Measurements from ENCODE around the gene SCARB1.
A peak's percentile ranks its signal among the peaks of the same experiment; 100 is the strongest.

Gene SCARB1

GRCh38 chr12:124841558-124841945 is 22.1 kb downstream of the SCARB1 start:
- no peak for DNase-seq

DNA sequence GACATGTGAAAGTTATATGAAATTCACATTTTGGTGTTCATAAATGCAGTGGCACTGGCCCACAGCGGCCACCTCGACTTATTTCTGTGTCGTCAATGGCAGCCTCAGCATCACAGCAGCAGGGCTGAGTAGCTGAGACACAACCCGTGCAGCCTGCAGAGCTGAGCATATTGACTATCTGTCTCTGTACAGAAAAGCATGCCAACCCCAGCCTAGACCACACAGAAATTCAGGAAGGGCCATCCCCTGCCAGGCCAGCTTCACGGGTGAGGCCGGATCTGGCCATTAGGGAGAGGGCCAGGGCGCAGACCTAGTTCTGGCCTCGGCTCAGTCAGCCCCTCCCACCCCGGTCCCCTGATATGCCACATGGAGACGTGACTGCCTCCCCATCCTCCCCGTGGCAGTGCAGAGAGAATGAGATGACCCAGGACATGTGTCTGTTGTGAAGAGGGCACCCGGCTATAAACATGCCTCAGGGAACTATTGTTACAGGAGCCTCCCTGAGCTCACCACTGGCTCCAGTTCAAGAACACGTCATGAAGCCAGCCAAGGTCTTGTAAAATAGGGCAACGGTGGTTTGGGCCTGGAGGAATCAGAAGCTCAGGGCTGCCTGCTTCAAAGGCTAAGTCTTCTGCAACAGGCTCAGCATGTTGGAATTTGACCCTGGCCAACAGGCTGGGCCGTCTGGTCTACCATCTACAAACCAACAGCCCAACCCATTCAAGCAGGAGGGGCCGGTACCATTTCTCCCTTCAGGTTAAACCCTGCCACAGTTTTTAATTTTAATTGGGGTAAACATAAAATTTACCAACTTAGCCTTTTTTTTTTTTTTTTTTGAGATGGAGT is 25.5 kb downstream of the SCARB1 start:
- no peak for DNase-seq

DNA sequence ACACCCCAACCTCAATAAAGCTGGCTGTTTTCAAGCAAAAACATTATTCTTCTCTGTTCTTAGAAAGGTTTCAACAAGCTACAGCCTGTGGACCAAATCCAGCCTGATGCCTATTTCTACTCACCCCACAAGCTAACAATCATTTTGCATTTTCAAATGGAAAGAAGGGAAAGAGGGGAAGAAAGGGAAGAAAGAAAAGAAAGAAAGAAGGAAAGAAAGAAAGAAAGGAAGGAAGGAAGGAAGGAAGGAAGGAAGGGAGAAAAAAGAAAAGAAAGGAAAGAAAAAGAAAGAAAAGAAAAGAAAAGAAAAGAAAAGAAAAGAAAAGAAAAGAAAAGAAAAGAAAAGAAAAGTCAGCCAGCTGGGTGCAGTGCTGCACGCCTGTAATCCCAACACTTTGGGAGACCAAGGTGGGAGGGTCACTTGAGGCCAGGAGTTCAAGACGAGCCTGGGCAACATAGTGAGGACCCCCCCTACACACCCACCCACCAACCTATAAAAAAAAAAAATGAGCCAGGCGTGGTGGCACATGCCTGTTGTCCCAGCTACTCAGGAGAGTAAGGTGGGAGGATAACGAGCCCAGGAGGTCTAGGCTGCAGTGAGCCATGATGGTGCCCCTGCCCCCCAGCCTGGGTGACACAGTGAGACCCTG is 26.3 kb downstream of the SCARB1 start:
- no peak for DNase-seq

GRCh38 chr12:124836759-124837158 is 26.9 kb downstream of the SCARB1 start:
- DNase-seq, result no peak

GRCh38 chr12:124835656-124836410 is 27.8 kb downstream of the SCARB1 start:
- DNase-seq, result no peak

DNA sequence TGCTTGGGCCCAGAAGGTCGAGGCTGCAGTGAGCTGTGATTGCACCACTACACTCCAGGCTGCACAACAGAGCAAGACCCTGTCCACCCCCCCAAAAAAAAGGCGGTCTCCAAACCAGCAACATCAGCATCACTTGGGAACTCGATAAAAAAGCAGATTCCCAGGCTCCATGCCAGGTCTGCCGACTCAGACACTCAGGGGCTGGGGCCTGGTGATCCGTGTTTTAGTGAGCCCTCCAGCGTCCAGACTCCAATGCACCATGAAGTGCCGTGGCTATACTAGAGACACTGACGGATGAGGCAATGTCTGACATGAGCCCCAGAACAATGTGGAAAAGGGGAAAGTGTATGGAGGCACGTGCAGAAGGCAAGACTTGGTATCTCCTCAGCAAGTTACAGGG is 28.8 kb downstream of the SCARB1 start:
- DNase-seq, result no peak

DNA sequence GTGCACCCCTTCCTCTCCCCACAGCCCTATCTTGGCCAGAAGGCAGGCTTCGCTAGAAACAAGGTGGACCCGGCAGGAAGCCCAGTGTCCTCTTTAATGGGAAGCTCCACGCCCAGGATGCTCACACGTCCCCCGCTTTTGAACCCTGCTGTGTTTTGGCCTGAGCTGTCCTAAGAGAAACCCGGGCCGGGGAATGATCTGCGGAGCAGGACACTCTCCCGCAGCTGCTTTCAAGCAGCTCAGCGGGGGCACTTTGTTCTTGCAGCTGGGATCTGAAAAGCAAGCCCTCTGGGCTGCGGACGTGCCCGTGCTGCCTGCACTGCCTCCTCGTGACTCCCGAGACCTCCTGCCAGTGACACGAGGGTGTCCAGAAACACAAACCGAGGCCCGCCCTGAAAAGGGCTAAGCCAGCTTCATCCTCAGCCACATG is 30.0 kb downstream of the SCARB1 start:
- no peak for DNase-seq

- no peak for DNase-seq
Observed at GRCh38 chr12:124832856-124833255, 30.8 kb downstream of the SCARB1 start.

DNA sequence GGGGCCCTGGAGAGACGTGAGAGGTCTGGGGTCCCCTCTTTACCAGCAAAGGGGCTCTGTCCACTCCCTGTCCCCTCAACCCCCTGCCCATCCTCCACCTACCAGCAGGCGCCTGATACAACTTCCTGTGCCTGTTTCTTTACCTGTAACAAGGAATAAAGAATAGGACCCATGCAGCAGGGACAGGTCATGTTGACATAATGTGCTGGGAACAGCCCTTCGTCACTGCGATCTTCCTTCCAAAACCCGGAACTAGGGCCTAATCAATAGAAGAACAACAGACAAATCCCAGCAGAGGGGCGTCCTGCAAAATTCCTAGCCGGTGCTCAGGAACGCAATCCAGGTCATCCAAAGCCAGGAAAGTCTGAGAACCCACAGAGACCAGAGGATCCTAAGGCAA is 32.1 kb downstream of the SCARB1 start:
- DNase-seq, result no peak

DNA sequence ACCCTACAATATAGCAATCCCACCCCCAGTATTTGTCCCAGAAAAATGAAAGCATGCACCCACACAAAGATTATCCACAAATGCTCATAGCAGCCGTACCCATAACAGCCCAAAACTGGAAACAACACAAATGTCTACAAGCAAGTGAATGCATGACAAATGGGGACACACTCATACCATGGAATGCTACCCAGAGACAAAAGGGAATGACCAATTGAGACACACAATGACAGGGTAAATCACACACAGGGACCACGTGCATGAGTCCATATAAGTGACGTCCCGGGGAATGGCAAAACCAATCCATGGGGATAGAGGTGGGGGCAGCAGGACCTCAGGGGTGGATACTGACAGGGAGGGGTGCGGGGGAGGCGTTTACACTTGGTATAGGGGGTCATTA is 33.4 kb downstream of the SCARB1 start:
- no peak for DNase-seq

- no peak for DNase-seq
Observed at GRCh38 chr12:124829708-124830304, 33.9 kb downstream of the SCARB1 start.

GRCh38 chr12:124829008-124829707 is 34.5 kb downstream of the SCARB1 start:
- no peak for DNase-seq

- no peak for DNase-seq
Observed at GRCh38 chr12:124828264-124829007, 35.2 kb downstream of the SCARB1 start.

DNA sequence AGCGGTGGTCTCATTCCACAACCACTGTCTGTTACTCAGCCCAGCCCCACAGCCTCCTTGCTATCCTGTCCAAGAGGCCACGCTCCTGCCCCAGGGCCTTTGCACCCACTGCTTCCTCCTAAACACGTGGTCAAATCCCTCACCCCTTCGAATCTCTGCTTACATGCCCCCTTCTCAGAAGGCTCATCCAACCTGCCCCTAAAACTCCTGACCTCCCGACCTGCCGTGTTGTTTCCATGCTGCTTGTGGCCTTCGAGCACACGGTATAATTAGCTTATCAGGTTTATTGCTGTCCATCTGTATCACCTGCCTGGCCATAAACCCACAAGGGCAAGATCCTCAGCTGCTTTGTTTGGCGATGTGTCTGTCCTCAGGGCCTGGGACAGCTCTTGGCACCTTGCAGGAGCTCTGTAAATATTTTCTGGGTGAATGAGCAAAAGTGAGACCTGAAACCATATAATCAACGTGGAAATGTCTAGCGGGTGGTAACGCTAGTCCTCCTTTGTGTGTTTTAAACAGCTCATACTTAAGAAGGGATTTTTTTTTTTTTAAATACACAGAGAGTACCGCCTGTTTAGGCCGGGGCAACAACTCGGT is 36.0 kb downstream of the SCARB1 start:
- peak in 1 of 5 donors; percentile 16 for DNase-seq

DNA sequence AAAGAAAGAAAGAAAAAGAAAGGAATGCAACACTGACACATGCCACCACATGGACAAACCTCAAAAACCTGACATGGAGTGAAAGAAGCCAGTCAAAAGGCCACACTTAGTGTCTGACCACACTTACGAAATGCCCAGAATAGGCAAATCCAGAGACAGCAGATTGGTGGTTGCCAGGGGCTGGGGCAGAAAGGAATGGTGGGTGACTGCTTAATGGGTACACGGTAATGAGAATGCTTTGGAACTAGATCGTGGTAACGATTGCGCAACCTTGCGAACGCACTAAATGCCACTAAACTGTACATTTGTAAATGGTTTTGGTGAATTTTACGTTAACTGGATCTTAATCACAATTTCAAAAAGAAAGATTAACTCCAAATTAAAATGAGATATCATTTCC is 39.5 kb downstream of the SCARB1 start:
- no peak for DNase-seq

GRCh38 chr12:124823272-124823970 is 40.2 kb downstream of the SCARB1 start:
- no peak for DNase-seq

DNA sequence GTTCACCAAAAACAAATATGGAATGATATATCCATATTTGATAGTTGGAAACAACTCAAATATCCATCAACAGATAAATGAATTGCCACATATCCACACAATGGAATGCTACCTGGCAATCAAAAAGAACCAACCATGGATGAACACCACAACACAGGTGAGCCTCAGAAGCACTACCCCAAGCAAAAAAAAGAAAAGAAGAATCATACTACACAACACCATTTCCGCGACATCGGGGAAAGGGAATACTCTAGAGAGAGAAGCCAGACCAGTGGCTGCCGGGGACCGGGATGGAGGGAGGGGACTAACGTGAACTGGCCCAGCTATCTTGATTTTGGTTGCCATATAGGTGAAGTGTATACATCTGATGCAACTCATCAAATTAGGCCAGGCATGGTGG is 41.4 kb downstream of the SCARB1 start:
- no peak for DNase-seq

DNA sequence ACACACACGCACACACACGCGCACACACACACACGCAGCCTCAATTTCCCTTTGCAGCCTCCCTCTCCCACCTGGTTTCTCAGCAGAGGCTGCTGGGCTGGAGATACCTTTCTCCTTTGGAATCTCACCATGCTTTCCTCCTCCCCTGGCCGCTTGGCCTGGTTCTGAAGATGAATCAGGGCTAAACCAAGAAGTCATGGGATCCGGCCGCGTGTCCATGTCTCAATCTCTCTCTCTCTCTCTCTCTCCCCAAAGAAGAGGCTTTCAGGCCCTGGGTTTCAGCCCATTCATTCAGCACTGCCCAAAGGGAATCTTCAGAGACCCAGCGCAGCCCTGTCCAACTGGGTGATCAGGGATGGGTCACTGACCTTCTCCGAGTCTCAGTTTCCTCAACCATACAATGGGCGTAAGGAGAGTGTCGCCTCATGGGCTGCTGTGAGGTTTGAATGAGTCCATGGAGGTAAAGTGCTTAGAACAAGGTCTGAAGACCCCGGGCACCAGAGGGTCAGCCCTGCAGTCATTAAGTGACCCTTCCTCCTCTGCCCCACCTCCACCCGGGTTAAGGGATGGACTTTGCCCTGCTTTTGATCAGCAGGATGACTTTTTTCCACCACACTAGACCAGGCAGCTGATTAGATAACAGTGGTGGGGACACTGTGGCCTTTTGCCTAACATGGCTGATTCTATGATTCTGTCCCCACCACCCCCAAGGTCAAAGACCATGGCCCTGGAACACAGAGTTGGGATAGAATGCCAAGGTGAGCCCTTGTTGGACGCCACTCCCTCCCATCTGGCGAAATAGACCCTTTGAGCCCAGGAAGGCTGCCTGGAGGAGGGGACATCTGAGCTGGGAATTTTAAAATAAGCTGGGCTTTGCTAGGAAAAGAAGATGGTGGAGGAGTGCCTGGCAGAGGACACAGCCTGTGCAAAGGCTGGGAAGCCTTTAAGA is 42.1 kb downstream of the SCARB1 start:
- DNase-seq, result no peak

GRCh38 chr12:124820199-124820598 is 43.5 kb downstream of the SCARB1 start:
- DNase-seq, result no peak

DNA sequence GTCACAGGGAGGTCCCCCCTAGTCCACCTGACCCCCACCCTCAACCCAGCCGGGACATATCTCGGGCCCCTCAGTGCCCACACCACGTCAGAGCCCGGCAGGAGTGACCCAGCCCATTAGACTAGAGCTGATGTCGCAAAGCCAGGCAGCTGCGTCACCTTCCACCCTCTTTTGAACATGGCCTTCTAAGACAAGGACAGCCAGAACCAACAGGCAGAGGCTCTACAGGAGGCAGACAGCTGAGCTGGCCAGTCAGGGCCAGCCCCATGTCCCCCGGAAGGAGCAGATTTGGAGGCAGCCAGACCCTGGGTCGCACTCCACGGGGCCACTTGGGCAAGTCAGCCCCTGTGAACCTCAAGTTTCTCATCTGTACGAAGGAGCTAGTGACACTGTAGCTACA is 44.1 kb downstream of the SCARB1 start:
- DNase-seq, result no peak
